Measurements from ENCODE around the gene SLC25A21.

The SLC25A21 gene

GRCh38 chr14:36748610-36749213, 423.7 kb downstream of the SLC25A21 start:
- H4K8ac ChIP-seq (ENCODE audit: low read depth, low read length): no peak overlapping the region
- no peak overlapping the region for H3K4me2 ChIP-seq (ENCODE audit: low read length)
- no CpG with 5 or more reads among the region's 3 CpGs for WGBS (ENCODE audit: extremely low coverage, insufficient coverage, insufficient read length)
- no peaks in the 10 kb centered on the region for H3K79me1 ChIP-seq (ENCODE audit: low read length)
- no peaks in the 10 kb centered on the region for H3K79me2 ChIP-seq (ENCODE audit: control insufficient read depth, insufficient read depth, low read length, poor library complexity)
- H3K14ac ChIP-seq (ENCODE audit: low read length): no peak overlapping the region
- H2BK5ac ChIP-seq (ENCODE audit: low read depth, low read length, poor library complexity): no peak overlapping the region
- no peak for DNase-seq
- no peak overlapping the region for H3K23ac ChIP-seq (ENCODE audit: low read length)
- no peak overlapping the region for H2AFZ ChIP-seq (ENCODE audit: insufficient read depth, low read length, poor library complexity)
- no peak overlapping the region for H3K4me3 ChIP-seq (ENCODE audit: low read depth, low read length)
- H3K4me1 ChIP-seq (ENCODE audit: control insufficient read depth in 1 of 2, insufficient read depth in 2 of 2, low read length in 2 of 2): peaks cover 0 to 3% of the 10 kb centered on the region in 2 experiments
- no peak overlapping the region for H2AK5ac ChIP-seq (ENCODE audit: low read length)
- no peak overlapping the region for H3K9ac ChIP-seq (ENCODE audit: low read length)
- no peaks in the 10 kb centered on the region for H3K9me3 ChIP-seq (ENCODE audit: insufficient read depth, low read depth, low read length)
- H2BK120ac ChIP-seq (ENCODE audit: insufficient read depth, low read length, poor library complexity): no peak overlapping the region
- no peak overlapping the region for H4K12ac ChIP-seq (ENCODE audit: low read depth, low read length)
- no peak overlapping the region for H3K27ac ChIP-seq (ENCODE audit: low read depth, low read length)
- no peak overlapping the region for H3K4ac ChIP-seq (ENCODE audit: low read depth, low read length)
- H2BK12ac ChIP-seq (ENCODE audit: low read length): no peak overlapping the region
- H3K36me3 ChIP-seq (ENCODE audit: control insufficient read depth in 1 of 2, insufficient read depth in 2 of 2, low read length in 2 of 2): no peaks in the 10 kb centered on the region
- no peak overlapping the region for H4K91ac ChIP-seq (ENCODE audit: low read depth, low read length)
- H3K27me3 ChIP-seq (ENCODE audit: insufficient read depth, low read length): no peaks in the 10 kb centered on the region
- no peak overlapping the region for H3K18ac ChIP-seq (ENCODE audit: low read length)

- H2BK5ac ChIP-seq (ENCODE audit: low read depth, low read length, poor library complexity): no peak overlapping the region
- H2AK5ac ChIP-seq (ENCODE audit: low read length): no peak overlapping the region
- no peak overlapping the region for H4K8ac ChIP-seq (ENCODE audit: low read depth, low read length)
- no peaks in the 10 kb centered on the region for H3K36me3 ChIP-seq (ENCODE audit: control insufficient read depth in 1 of 2, insufficient read depth in 2 of 2, low read length in 2 of 2)
- no peak overlapping the region for H3K4me3 ChIP-seq (ENCODE audit: low read depth, low read length)
- no peak overlapping the region for H4K91ac ChIP-seq (ENCODE audit: low read depth, low read length)
- H3K14ac ChIP-seq (ENCODE audit: low read length): no peak overlapping the region
- H3K23ac ChIP-seq (ENCODE audit: low read length): no peak overlapping the region
- no peak overlapping the region for H2BK12ac ChIP-seq (ENCODE audit: low read length)
- H3K27ac ChIP-seq (ENCODE audit: low read depth, low read length): no peak overlapping the region
- no peak overlapping the region for H2BK120ac ChIP-seq (ENCODE audit: insufficient read depth, low read length, poor library complexity)
- no peaks in the 10 kb centered on the region for H3K9me3 ChIP-seq (ENCODE audit: insufficient read depth, low read depth, low read length)
- H3K9ac ChIP-seq (ENCODE audit: low read length): no peak overlapping the region
- H3K18ac ChIP-seq (ENCODE audit: low read length): no peak overlapping the region
- no peak overlapping the region for H3K4me2 ChIP-seq (ENCODE audit: low read length)
- H3K4ac ChIP-seq (ENCODE audit: low read depth, low read length): no peak overlapping the region
- H4K12ac ChIP-seq (ENCODE audit: low read depth, low read length): no peak overlapping the region
- no peaks in the 10 kb centered on the region for H3K79me2 ChIP-seq (ENCODE audit: control insufficient read depth, insufficient read depth, low read length, poor library complexity)
- WGBS (ENCODE audit: extremely low coverage, insufficient coverage, insufficient read length): no CpG with 5 or more reads among the region's 8 CpGs
- peaks cover 0 to 3% of the 10 kb centered on the region in 2 experiments for H3K4me1 ChIP-seq (ENCODE audit: control insufficient read depth in 1 of 2, insufficient read depth in 2 of 2, low read length in 2 of 2)
- no peaks in the 10 kb centered on the region for H3K79me1 ChIP-seq (ENCODE audit: low read length)
- no peak overlapping the region for H2AFZ ChIP-seq (ENCODE audit: insufficient read depth, low read length, poor library complexity)
- DNase-seq: peak in 1 of 2 donors; percentile 5
- no peaks in the 10 kb centered on the region for H3K27me3 ChIP-seq (ENCODE audit: insufficient read depth, low read length)
Observed at GRCh38 chr14:36747411-36748184, 424.8 kb downstream of the SLC25A21 start.

- no peak overlapping the region for H2BK120ac ChIP-seq (ENCODE audit: insufficient read depth, low read length, poor library complexity)
- H3K4ac ChIP-seq (ENCODE audit: low read depth, low read length): no peak overlapping the region
- no peak overlapping the region for H4K12ac ChIP-seq (ENCODE audit: low read depth, low read length)
- H3K27me3 ChIP-seq (ENCODE audit: insufficient read depth, low read length): no peaks in the 10 kb centered on the region
- peaks cover 0 to 3% of the 10 kb centered on the region in 2 experiments for H3K4me1 ChIP-seq (ENCODE audit: control insufficient read depth in 1 of 2, insufficient read depth in 2 of 2, low read length in 2 of 2)
- H3K18ac ChIP-seq (ENCODE audit: low read length): no peak overlapping the region
- H3K23ac ChIP-seq (ENCODE audit: low read length): no peak overlapping the region
- H3K79me1 ChIP-seq (ENCODE audit: low read length): no peaks in the 10 kb centered on the region
- no peaks in the 10 kb centered on the region for H3K36me3 ChIP-seq (ENCODE audit: control insufficient read depth in 1 of 2, insufficient read depth in 2 of 2, low read length in 2 of 2)
- H3K4me2 ChIP-seq (ENCODE audit: low read length): no peak overlapping the region
- no peak overlapping the region for H3K4me3 ChIP-seq (ENCODE audit: low read depth, low read length)
- no peaks in the 10 kb centered on the region for H3K9me3 ChIP-seq (ENCODE audit: insufficient read depth, low read depth, low read length)
- H2BK5ac ChIP-seq (ENCODE audit: low read depth, low read length, poor library complexity): no peak overlapping the region
- H3K79me2 ChIP-seq (ENCODE audit: control insufficient read depth, insufficient read depth, low read length, poor library complexity): no peaks in the 10 kb centered on the region
- DNase-seq: no peak
- no peak overlapping the region for H3K9ac ChIP-seq (ENCODE audit: low read length)
- H3K27ac ChIP-seq (ENCODE audit: low read depth, low read length): no peak overlapping the region
- no peak overlapping the region for H2AFZ ChIP-seq (ENCODE audit: insufficient read depth, low read length, poor library complexity)
- no peak overlapping the region for H4K8ac ChIP-seq (ENCODE audit: low read depth, low read length)
- H2AK5ac ChIP-seq (ENCODE audit: low read length): no peak overlapping the region
- H4K91ac ChIP-seq (ENCODE audit: low read depth, low read length): no peak overlapping the region
- H3K14ac ChIP-seq (ENCODE audit: low read length): no peak overlapping the region
- no peak overlapping the region for H2BK12ac ChIP-seq (ENCODE audit: low read length)
Observed at GRCh38 chr14:36746872-36747271, 425.5 kb downstream of the SLC25A21 start.

GRCh38 chr14:36741858-36742257, 430.5 kb downstream of the SLC25A21 start:
- Histone ChIP-seq H2AK5ac (ENCODE audit: low read length) (no peak overlapping the region), H2AFZ (ENCODE audit: insufficient read depth, low read length, poor library complexity) (no peak overlapping the region), H4K8ac (ENCODE audit: low read depth, low read length) (no peak overlapping the region), H4K12ac (ENCODE audit: low read depth, low read length) (no peak overlapping the region), H4K91ac (ENCODE audit: low read depth, low read length) (no peak overlapping the region), H3K9ac (ENCODE audit: low read length) (no peak overlapping the region), H3K79me1 (ENCODE audit: low read length) (no peaks in the 10 kb centered on the region), H3K23ac (ENCODE audit: low read length) (no peak overlapping the region), H3K4me3 (ENCODE audit: low read depth, low read length) (no peak overlapping the region), H3K27ac (ENCODE audit: low read depth, low read length) (no peak overlapping the region), H3K4me1 (ENCODE audit: control insufficient read depth in 1 of 2, insufficient read depth in 2 of 2, low read length in 2 of 2) (no peaks in the 10 kb centered on the region), H3K14ac (ENCODE audit: low read length) (no peak overlapping the region), H3K4ac (ENCODE audit: low read depth, low read length) (no peak overlapping the region), H3K9me3 (ENCODE audit: insufficient read depth, low read depth, low read length) (no peaks in the 10 kb centered on the region), H3K36me3 (ENCODE audit: control insufficient read depth in 1 of 2, insufficient read depth in 2 of 2, low read length in 2 of 2) (no peaks in the 10 kb centered on the region), H3K27me3 (ENCODE audit: insufficient read depth, low read length) (no peaks in the 10 kb centered on the region), H3K4me2 (ENCODE audit: low read length) (no peak overlapping the region), H3K79me2 (ENCODE audit: control insufficient read depth, insufficient read depth, low read length, poor library complexity) (no peaks in the 10 kb centered on the region), H2BK5ac (ENCODE audit: low read depth, low read length, poor library complexity) (no peak overlapping the region), H2BK120ac (ENCODE audit: insufficient read depth, low read length, poor library complexity) (no peak overlapping the region), H3K18ac (ENCODE audit: low read length) (no peak overlapping the region), H2BK12ac (ENCODE audit: low read length) (no peak overlapping the region)
- WGBS (ENCODE audit: extremely low coverage, insufficient coverage, insufficient read length): no CpG with 5 or more reads among the region's 1 CpG
- DNase-seq: no peak
